ENCODE measurements around the gene NR6A1. TPM values are rescaled to one million over a fixed set of nuclear protein-coding genes. Genes with fewer than 3 reads are reported as not detected.

The NR6A1 gene
- total RNA-seq, 1 donor from 2014 or later = 63.8 TPM

- H3K27me3 Mint-ChIP-seq (ENCODE audit: unreplicated experiment) = peaks cover 3% of the 10 kb centered on the region
- H3K4me1 Mint-ChIP-seq (ENCODE audit: unreplicated experiment) = peaks cover 9% of the 10 kb centered on the region
- H3K27ac Mint-ChIP-seq (ENCODE audit: unreplicated experiment) = peak overlapping the region; percentile 54
- H3K9me3 Mint-ChIP-seq (ENCODE audit: unreplicated experiment) = no peaks in the 10 kb centered on the region
- H3K4me3 Mint-ChIP-seq (ENCODE audit: unreplicated experiment) = no peak overlapping the region
- no peak for DNase-seq (ENCODE audit: low spot score)
- no peak for TF ChIP-seq CTCF (IDR thresholded peaks at IDR 0.05; ENCODE audit: unreplicated experiment)
- no peaks in the 10 kb centered on the region for H3K36me3 Mint-ChIP-seq (ENCODE audit: low read depth, unreplicated experiment)
Observed at GRCh38 chr9:124622882-124623281, 148.2 kb downstream of the NR6A1 start.

GRCh38 chr9:124621371-124622328 lies 149.5 kb downstream of the NR6A1 start:
- Mint-ChIP-seq H3K4me1 (ENCODE audit: unreplicated experiment) (peaks cover 12% of the 10 kb centered on the region), H3K4me3 (ENCODE audit: unreplicated experiment) (no peak overlapping the region), H3K36me3 (ENCODE audit: low read depth, unreplicated experiment) (no peaks in the 10 kb centered on the region), H3K27ac (ENCODE audit: unreplicated experiment) (no peak overlapping the region), H3K9me3 (ENCODE audit: unreplicated experiment) (no peaks in the 10 kb centered on the region), H3K27me3 (ENCODE audit: unreplicated experiment) (peaks cover 3% of the 10 kb centered on the region)
- no peak for DNase-seq (ENCODE audit: low spot score)
- TF ChIP-seq CTCF (IDR thresholded peaks at IDR 0.05; ENCODE audit: unreplicated experiment) = no peak

GRCh38 chr9:124618476-124618875 lies 152.6 kb downstream of the NR6A1 start:
- TF ChIP-seq CTCF (IDR thresholded peaks at IDR 0.05; ENCODE audit: unreplicated experiment) = no peak
- H3K27ac Mint-ChIP-seq (ENCODE audit: unreplicated experiment) = no peak overlapping the region

GRCh38 chr9:124617477-124618141 lies 153.5 kb downstream of the NR6A1 start:
- DNase-seq (ENCODE audit: low spot score) = peak; percentile 85
- Mint-ChIP-seq H3K36me3 (ENCODE audit: low read depth, unreplicated experiment) (no peaks in the 10 kb centered on the region), H3K4me1 (ENCODE audit: unreplicated experiment) (peaks cover 13% of the 10 kb centered on the region), H3K4me3 (ENCODE audit: unreplicated experiment) (no peak overlapping the region), H3K27me3 (ENCODE audit: unreplicated experiment) (peaks cover under 1% of the 10 kb centered on the region), H3K27ac (ENCODE audit: unreplicated experiment) (no peak overlapping the region), H3K9me3 (ENCODE audit: unreplicated experiment) (no peaks in the 10 kb centered on the region)
- TF ChIP-seq CTCF (IDR thresholded peaks at IDR 0.05; ENCODE audit: unreplicated experiment) = peak; percentile 84

More at GRCh38 chr9:124618476-124618875, 152.6 kb downstream of the NR6A1 start:
- DNase-seq (ENCODE audit: low spot score) = no peak
- peaks cover 17% of the 10 kb centered on the region for H3K4me1 Mint-ChIP-seq (ENCODE audit: unreplicated experiment)
- peaks cover 3% of the 10 kb centered on the region for H3K27me3 Mint-ChIP-seq (ENCODE audit: unreplicated experiment)
- H3K4me3 Mint-ChIP-seq (ENCODE audit: unreplicated experiment) = no peak overlapping the region
- H3K36me3 Mint-ChIP-seq (ENCODE audit: low read depth, unreplicated experiment) = no peaks in the 10 kb centered on the region
- H3K9me3 Mint-ChIP-seq (ENCODE audit: unreplicated experiment) = no peaks in the 10 kb centered on the region

Data from endothelial cell (in vitro differentiated cells).